Endodermal cell (in vitro differentiated cells): Measurements from ENCODE around the gene FGF22. TPM values are rescaled to one million over a fixed set of nuclear protein-coding genes. Genes with fewer than 3 reads are reported as not detected.
A peak's percentile ranks its signal among the peaks of the same experiment; 100 is the strongest.

ENCODE experiments used
- DNase-seq: peaks from one replicate; pipeline ENCODE4 v3.0.0-alpha.2; 2017
- H3K27ac ChIP-seq: 2 replicates; pipeline ENCODE4 v1.5.1; 2013; ENCODE audit warnings: mild to moderate bottlenecking, low read depth, low read length, moderate library complexity
- H3K27me3 ChIP-seq: 2 replicates; pipeline ENCODE4 v1.6.1; 2013; ENCODE audit warnings: mild to moderate bottlenecking, low read length, moderate library complexity; ENCODE audit not compliant: insufficient read depth, control insufficient read depth, poor library complexity, severe bottlenecking
- H3K36me3 ChIP-seq: 2 replicates; pipeline ENCODE4 v1.7.0; 2013; ENCODE audit warnings: mild to moderate bottlenecking, low read length, moderate library complexity; ENCODE audit not compliant: control insufficient read depth, insufficient read depth
- H3K4me1 ChIP-seq: one replicate; pipeline ENCODE4 v1.7.0; 2013; ENCODE audit warnings: low read length; ENCODE audit not compliant: control insufficient read depth, insufficient read depth
- H3K4me3 ChIP-seq: 2 replicates; pipeline ENCODE4 v1.5.1; 2013; ENCODE audit warnings: mild to moderate bottlenecking, low read length, moderate library complexity
- H3K9ac ChIP-seq: 2 replicates; pipeline ENCODE4 v1.6.1; 2013; ENCODE audit warnings: mild to moderate bottlenecking, low read length, moderate library complexity; ENCODE audit not compliant: poor library complexity, severe bottlenecking; ENCODE audit errors: extremely low read depth
- H3K9me3 ChIP-seq: 2 replicates; pipeline ENCODE4 v1.6.1; 2013; ENCODE audit warnings: mild to moderate bottlenecking, low read length, moderate library complexity; ENCODE audit not compliant: control insufficient read depth
- H3K27ac Mint-ChIP-seq: 2 replicates; pipeline ENCODE4 v1.8.0; 2020; ENCODE audit warnings: mixed read lengths
- H3K27me3 Mint-ChIP-seq: 2 replicates; pipeline ENCODE4 v1.8.0; 2021; ENCODE audit warnings: mild to moderate bottlenecking, mixed read lengths; ENCODE audit not compliant: insufficient read depth
- H3K36me3 Mint-ChIP-seq: 2 replicates; pipeline ENCODE4 v1.8.0; 2020; ENCODE audit warnings: low read depth, mixed read lengths
- H3K4me1 Mint-ChIP-seq: 2 replicates; pipeline ENCODE4 v1.8.0; 2020; ENCODE audit warnings: mixed read lengths
- H3K4me3 Mint-ChIP-seq: 2 replicates; pipeline ENCODE4 v1.8.0; 2020; ENCODE audit warnings: mild to moderate bottlenecking, moderate library complexity, mixed read lengths
- H3K9me3 Mint-ChIP-seq: 2 replicates; pipeline ENCODE4 v1.8.0; 2020; ENCODE audit warnings: mild to moderate bottlenecking, mixed read lengths
- CTCF ChIP-seq: fragments of 200-600 bp; sonication (generic); conservative IDR thresholded peaks from 2 replicates; pipeline ENCODE4 v1.5.0; 2021; ENCODE audit warnings: antibody characterized with exemption, mild to moderate bottlenecking
- WGBS, 2 experiments: methylation state at CpG; one replicate each; pipeline versions ENCODE4 v1.1.5 to v1.1.7; 2013; ENCODE audit warnings: missing lambda C conversion rate in 2 of 2, mixed read lengths in 1 of 2; ENCODE audit not compliant: insufficient coverage in 1 of 2, insufficient read length in 1 of 2; 5-methylcytosine and 5-hydroxymethylcytosine counted together
- total RNA-seq, 2 donors: library from RNA; stranded (reverse); fragmentation: NEBNext Ultra II Directional in 1 of 2; extraction: Animal tissue kit (Norgen Biotek cat#: 25700) in 1 of 2; gene quantifications; 2 replicates in 1 of 2; 3 replicates in 1 of 2; pipeline ENCODE4 v1.2.1, GENCODE V29; 2021

FGF22 gene
- total RNA-seq, 2 donors from 2014 or later: 0.81 to 0.82 TPM

GRCh38 chr19:660793-661426 lies 21.2 kb downstream of the FGF22 start:
- Histone ChIP-seq H3K27me3 (no peaks in the 10 kb centered on the region), H3K36me3 (no peaks in the 10 kb centered on the region), H3K9ac (peak overlapping the region; percentile 80), H3K4me3 (peak overlapping the region; percentile 89), H3K27ac (no peak overlapping the region), H3K4me1 (no peaks in the 10 kb centered on the region), H3K9me3 (no peaks in the 10 kb centered on the region)
- H3K4me1 Mint-ChIP-seq: peaks cover 17% of the 10 kb centered on the region
- WGBS, 2 experiments: 85 to 87% methylated on average over 10 to 20 of the region's 20 CpGs
- H3K9me3 Mint-ChIP-seq: peaks cover 7% of the 10 kb centered on the region
- H3K4me3 Mint-ChIP-seq: peak overlapping the region; percentile 68
- peaks cover 8% of the 10 kb centered on the region for H3K27me3 Mint-ChIP-seq
- TF ChIP-seq CTCF: no peak
- peak overlapping the region; percentile 90 for H3K27ac Mint-ChIP-seq
- DNase-seq: peak; percentile 44
- no peaks in the 10 kb centered on the region for H3K36me3 Mint-ChIP-seq

GRCh38 chr19:661427-662196 lies 21.9 kb downstream of the FGF22 start:
- Mint-ChIP-seq H3K9me3 (peaks cover 8% of the 10 kb centered on the region), H3K36me3 (no peaks in the 10 kb centered on the region), H3K4me1 (peaks cover 17% of the 10 kb centered on the region), H3K27me3 (peaks cover 8% of the 10 kb centered on the region), H3K4me3 (peak overlapping the region; percentile 68), H3K27ac (peak overlapping the region; percentile 90)
- peak overlapping the region; percentile 89 for H3K4me3 ChIP-seq
- 51 to 55% methylated on average over 21 to 31 of the region's 31 CpGs for WGBS, 2 experiments
- no peak overlapping the region for H3K27ac ChIP-seq
- DNase-seq: peak; percentile 49
- H3K36me3 ChIP-seq: no peaks in the 10 kb centered on the region
- H3K9ac ChIP-seq: peak overlapping the region; percentile 80
- no peaks in the 10 kb centered on the region for H3K27me3 ChIP-seq
- no peak for TF ChIP-seq CTCF
- no peaks in the 10 kb centered on the region for H3K4me1 ChIP-seq
- no peaks in the 10 kb centered on the region for H3K9me3 ChIP-seq

GRCh38 chr19:662207-662961 lies 22.7 kb downstream of the FGF22 start:
- DNase-seq: peak; percentile 74
- no peak for TF ChIP-seq CTCF
- no peaks in the 10 kb centered on the region for H3K4me1 ChIP-seq
- no peaks in the 10 kb centered on the region for H3K9me3 ChIP-seq
- Mint-ChIP-seq H3K27me3 (peaks cover 13% of the 10 kb centered on the region), H3K36me3 (no peaks in the 10 kb centered on the region), H3K4me3 (peak overlapping the region; percentile 68), H3K4me1 (peaks cover 17% of the 10 kb centered on the region), H3K27ac (peak overlapping the region; percentile 90), H3K9me3 (peaks cover 13% of the 10 kb centered on the region)
- 1% methylated on average over 60 to 81 of the region's 81 CpGs for WGBS, 2 experiments
- H3K4me3 ChIP-seq: peak overlapping the region; percentile 89
- H3K27ac ChIP-seq: peak overlapping the region; percentile 66
- no peaks in the 10 kb centered on the region for H3K27me3 ChIP-seq
- peak overlapping the region; percentile 80 for H3K9ac ChIP-seq
- H3K36me3 ChIP-seq: no peaks in the 10 kb centered on the region
